SU-DHL-6 (cell line): ENCODE results near the gene HOMEZ.

Source experiments
- H2AFZ ChIP-seq: fragments of 200-600 bp; sonication (generic); 2 replicates; pipeline ENCODE4 v1.6.1; 2014; ENCODE audit warnings: low read depth, mild to moderate bottlenecking, moderate library complexity, mixed read lengths, antibody characterized with exemption, low read length; ENCODE audit not compliant: severe bottlenecking
- H3F3A ChIP-seq: fragments of 200-600 bp; shearing (Covaris generic); 2 replicates; pipeline ENCODE4 v1.6.0; 2016; ENCODE audit warnings: antibody characterized with exemption, mild to moderate bottlenecking; ENCODE audit not compliant: insufficient read depth
- H3K27ac ChIP-seq: fragments of 200-600 bp; sonication (generic); 2 replicates; pipeline ENCODE4 v1.5.1; 2016; ENCODE audit warnings: low read depth, mild to moderate bottlenecking, low read length, moderate library complexity, mixed read lengths
- H3K27me3 ChIP-seq: fragments of 200-600 bp; sonication (generic), shearing (Covaris generic); 2 replicates; pipeline ENCODE4 v1.6.0; 2014; ENCODE audit warnings: mild to moderate bottlenecking, low read length
- H3K36me3 ChIP-seq: fragments of 200-600 bp; sonication (generic); 2 replicates; pipeline ENCODE4 v1.6.1; 2014; ENCODE audit warnings: mild to moderate bottlenecking, low read length, mixed read lengths
- H3K4me2 ChIP-seq: fragments of 300-600, 200-600 bp; shearing (Covaris generic), sonication (generic); 2 replicates; pipeline ENCODE4 v1.6.0; 2014; ENCODE audit warnings: low read length, low read depth, mild to moderate bottlenecking; ENCODE audit not compliant: poor library complexity, severe bottlenecking
- H3K4me3 ChIP-seq: fragments of 200-600 bp; sonication (generic); 2 replicates; pipeline ENCODE4 v1.5.1; 2014; ENCODE audit warnings: antibody characterized with exemption, low read length, mild to moderate bottlenecking, mixed read lengths; ENCODE audit not compliant: insufficient read depth, poor library complexity, severe bottlenecking
- H3K79me2 ChIP-seq: fragments of 200-600 bp; sonication (generic); 2 replicates; pipeline ENCODE4 v1.6.1; 2014; ENCODE audit warnings: mild to moderate bottlenecking, low read length, moderate library complexity; ENCODE audit not compliant: insufficient read depth
- H3K9ac ChIP-seq: fragments of 200-600 bp; sonication (generic); 2 replicates; pipeline ENCODE4 v1.7.0; 2014; ENCODE audit warnings: mild to moderate bottlenecking, low read length
- H3K9me2 ChIP-seq: fragments of 200-600 bp; sonication (generic); replicated peaks from 2 replicates; pipeline ENCODE4 v1.6.1; 2014; ENCODE audit warnings: low read length; ENCODE audit not compliant: insufficient read depth
- H3K9me3 ChIP-seq: fragments of 200-600 bp; sonication (generic); 2 replicates; pipeline ENCODE4 v1.6.1; 2014; ENCODE audit warnings: low read length, mixed read lengths; ENCODE audit not compliant: insufficient read depth
- H4K20me1 ChIP-seq: fragments of 200-600 bp; sonication (generic); 2 replicates; pipeline ENCODE4 v1.6.1; 2014; ENCODE audit warnings: low read depth, mild to moderate bottlenecking, antibody characterized with exemption, low read length, moderate library complexity, mixed read lengths
- EZH2phosphoT487 ChIP-seq: fragments of 200-600 bp; sonication (generic), shearing (Covaris generic); conservative IDR thresholded peaks from 2 replicates; pipeline ENCODE4 v1.6.1; 2018; ENCODE audit warnings: mild to moderate bottlenecking, antibody characterized with exemption, low read length, moderate library complexity, mixed read lengths
- TF ChIP-seq, protein P1 (sequence below): fragments of 200-600 bp; sonication (generic); IDR thresholded peaks from one replicate; pipeline ENCODE4 v1.5.1; 2017; ENCODE audit warnings: antibody characterized with exemption, mild to moderate bottlenecking, low read length, moderate library complexity; ENCODE audit not compliant: insufficient read depth, poor library complexity, severe bottlenecking

Gene HOMEZ

DNA sequence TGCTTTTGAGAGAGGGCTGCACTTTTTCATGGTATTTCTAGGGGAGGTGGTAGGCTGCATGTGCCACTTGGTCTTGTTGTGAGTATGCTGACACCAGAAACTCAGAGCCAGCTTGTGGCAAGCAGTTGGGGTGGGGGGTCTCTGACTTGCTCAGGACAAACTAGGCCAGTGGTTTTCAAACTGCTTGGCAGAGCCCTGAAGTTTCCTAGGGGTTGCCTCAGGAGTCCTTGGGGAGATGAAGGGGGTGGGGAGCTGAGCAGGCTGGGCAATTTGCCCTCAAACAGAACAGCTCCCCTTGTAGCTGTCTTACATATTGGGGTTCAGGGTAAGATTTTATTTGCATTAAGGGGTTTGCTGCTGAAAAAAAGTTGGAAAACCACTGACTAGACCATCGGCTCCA is 24.6 kb upstream of the HOMEZ start:
- H3F3A ChIP-seq = no peaks in the 10 kb centered on the region
- no peak overlapping the region for H3K27ac ChIP-seq
- H3K9me2 ChIP-seq = no peaks in the 10 kb centered on the region
- H3K4me3 ChIP-seq = no peak overlapping the region
- H3K27me3 ChIP-seq = no peaks in the 10 kb centered on the region
- H3K4me2 ChIP-seq = no peak overlapping the region
- H3K9ac ChIP-seq = no peak overlapping the region
- H3K9me3 ChIP-seq = no peaks in the 10 kb centered on the region
- no peaks in the 10 kb centered on the region for H4K20me1 ChIP-seq
- no peak overlapping the region for H2AFZ ChIP-seq
- no peak for TF ChIP-seq EZH2phosphoT487
- TF ChIP-seq, protein P1, sequence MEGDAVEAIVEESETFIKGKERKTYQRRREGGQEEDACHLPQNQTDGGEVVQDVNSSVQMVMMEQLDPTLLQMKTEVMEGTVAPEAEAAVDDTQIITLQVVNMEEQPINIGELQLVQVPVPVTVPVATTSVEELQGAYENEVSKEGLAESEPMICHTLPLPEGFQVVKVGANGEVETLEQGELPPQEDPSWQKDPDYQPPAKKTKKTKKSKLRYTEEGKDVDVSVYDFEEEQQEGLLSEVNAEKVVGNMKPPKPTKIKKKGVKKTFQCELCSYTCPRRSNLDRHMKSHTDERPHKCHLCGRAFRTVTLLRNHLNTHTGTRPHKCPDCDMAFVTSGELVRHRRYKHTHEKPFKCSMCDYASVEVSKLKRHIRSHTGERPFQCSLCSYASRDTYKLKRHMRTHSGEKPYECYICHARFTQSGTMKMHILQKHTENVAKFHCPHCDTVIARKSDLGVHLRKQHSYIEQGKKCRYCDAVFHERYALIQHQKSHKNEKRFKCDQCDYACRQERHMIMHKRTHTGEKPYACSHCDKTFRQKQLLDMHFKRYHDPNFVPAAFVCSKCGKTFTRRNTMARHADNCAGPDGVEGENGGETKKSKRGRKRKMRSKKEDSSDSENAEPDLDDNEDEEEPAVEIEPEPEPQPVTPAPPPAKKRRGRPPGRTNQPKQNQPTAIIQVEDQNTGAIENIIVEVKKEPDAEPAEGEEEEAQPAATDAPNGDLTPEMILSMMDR = no peak
- H3K36me3 ChIP-seq = no peaks in the 10 kb centered on the region
- no peaks in the 10 kb centered on the region for H3K79me2 ChIP-seq

DNA sequence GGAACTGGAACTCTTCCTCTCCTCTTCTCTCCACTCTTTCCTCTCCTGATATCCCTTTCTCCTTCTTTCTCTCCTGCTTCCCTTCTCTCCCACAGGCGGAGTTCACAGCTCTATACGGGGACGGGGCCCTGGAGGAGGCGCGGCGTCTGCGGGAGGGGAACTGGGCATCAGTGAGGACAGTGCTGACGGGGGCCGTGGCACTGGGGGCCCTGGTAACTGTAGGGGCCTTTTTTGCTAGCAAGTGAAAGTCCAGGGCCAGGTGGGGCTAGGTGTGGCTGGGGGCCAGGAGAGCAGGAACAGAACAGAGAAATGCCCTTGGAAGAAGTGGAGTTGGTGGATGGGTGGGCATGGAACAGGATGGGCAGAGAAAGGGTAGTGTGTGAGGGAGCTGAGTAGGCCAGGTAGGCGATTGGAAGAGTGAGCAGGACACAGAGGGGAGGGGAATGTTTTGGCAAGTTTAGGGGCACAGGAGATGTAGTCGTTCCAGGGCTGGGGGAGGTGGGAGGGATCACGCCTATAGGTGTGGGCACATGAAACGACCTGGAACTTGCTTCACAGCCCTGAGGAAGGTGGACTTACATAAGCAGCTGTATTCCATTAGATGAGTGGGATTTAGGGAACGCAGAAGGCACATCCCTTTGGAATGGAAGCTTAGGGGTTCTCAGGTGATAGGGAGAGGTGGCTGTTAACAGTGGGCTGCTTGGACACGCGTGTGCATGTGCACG is 23.0 kb upstream of the HOMEZ start:
- Histone ChIP-seq H3K9me2 (no peaks in the 10 kb centered on the region), H3K79me2 (no peaks in the 10 kb centered on the region), H3K4me2 (no peak overlapping the region), H3K4me3 (no peak overlapping the region), H3K27me3 (no peaks in the 10 kb centered on the region), H3K36me3 (no peaks in the 10 kb centered on the region), H2AFZ (no peak overlapping the region), H3K9me3 (no peaks in the 10 kb centered on the region), H3K9ac (no peak overlapping the region), H4K20me1 (no peaks in the 10 kb centered on the region), H3K27ac (no peak overlapping the region), H3F3A (no peaks in the 10 kb centered on the region)
- TF ChIP-seq, protein P1 = no peak
- no peak for TF ChIP-seq EZH2phosphoT487

DNA sequence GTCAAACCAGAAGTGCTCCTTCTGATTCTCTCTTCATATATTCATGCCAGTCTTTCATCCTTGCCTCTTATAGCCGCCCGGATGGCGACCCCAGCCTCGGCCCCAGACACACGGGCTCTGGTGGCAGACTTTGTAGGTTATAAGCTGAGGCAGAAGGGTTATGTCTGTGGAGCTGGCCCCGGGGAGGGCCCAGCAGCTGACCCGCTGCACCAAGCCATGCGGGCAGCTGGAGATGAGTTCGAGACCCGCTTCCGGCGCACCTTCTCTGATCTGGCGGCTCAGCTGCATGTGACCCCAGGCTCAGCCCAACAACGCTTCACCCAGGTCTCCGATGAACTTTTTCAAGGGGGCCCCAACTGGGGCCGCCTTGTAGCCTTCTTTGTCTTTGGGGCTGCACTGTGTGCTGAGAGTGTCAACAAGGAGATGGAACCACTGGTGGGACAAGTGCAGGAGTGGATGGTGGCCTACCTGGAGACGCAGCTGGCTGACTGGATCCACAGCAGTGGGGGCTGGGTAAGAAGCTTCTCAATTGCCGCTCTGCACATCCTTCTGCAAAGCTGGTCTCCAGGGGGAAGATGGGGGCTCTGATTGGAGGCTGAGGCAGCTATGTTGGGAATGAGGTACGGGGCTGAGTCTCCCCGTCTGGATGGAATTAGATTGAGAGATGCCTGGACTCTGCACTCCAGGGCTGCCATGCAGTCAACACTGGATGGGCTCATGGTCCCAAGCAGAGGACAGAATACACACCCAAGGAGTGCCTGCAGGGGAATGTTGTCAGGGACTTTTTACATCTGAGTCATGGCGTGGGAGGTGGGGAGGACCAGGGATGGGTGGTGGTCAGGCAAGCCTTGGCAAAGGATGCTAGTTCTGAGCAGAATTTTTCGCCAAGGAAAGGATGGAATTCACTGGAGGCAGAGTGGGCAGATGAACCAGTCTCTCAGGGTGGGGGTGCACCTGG is 22.0 kb upstream of the HOMEZ start:
- Histone ChIP-seq H3K4me2 (no peak overlapping the region), H3K9ac (no peak overlapping the region), H3F3A (0 out of 2 replicates have a peak, but pooled peaks cover 3% of the 10 kb centered on the region), H3K27ac (no peak overlapping the region), H4K20me1 (no peaks in the 10 kb centered on the region), H3K27me3 (no peaks in the 10 kb centered on the region), H3K9me3 (no peaks in the 10 kb centered on the region), H3K36me3 (no peaks in the 10 kb centered on the region), H3K9me2 (no peaks in the 10 kb centered on the region), H3K79me2 (no peaks in the 10 kb centered on the region), H2AFZ (no peak overlapping the region), H3K4me3 (no peak overlapping the region)
- no peak for TF ChIP-seq EZH2phosphoT487
- TF ChIP-seq, protein P1 = no peak
